Measurements from ENCODE around the gene TRIM2.

TRIM2 gene

DNA sequence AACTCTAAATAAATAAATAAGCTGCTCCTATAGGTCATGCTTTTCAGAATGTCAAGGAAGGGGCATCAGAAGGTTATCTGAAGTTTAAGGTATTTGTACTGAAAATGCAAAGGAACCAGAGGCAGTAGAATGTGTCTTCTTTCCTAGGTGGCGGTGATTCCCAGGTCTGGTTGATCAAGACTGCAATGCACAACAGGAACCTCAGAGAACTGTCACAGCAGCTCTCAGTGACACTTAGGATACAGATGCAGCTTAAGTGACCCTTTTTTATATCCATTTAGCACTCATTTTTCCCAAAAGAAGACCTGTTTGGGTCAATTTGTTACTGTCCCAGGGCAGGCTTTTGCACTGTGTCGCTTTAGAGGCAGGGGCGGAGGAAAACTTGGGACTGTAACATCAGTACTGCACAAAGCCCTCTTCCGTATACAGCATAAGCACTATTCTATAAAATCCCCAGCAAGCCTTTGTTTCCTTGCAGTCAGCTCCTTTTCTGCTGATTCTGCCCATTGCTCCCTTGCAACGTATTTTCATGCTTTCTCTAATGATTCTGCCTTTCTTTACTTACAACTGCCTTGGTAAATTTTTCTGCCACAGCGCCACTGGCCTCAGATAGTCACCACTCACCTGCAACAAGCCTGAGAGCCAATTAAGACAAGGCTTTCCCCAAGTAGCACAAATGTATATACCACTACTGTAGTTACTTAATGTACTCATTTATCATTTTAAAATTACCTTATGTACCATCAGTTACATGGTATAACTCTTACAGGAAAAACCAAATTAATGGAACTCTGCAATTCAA is 138.7 kb downstream of the TRIM2 start:
- no peak for DNase-seq

DNA sequence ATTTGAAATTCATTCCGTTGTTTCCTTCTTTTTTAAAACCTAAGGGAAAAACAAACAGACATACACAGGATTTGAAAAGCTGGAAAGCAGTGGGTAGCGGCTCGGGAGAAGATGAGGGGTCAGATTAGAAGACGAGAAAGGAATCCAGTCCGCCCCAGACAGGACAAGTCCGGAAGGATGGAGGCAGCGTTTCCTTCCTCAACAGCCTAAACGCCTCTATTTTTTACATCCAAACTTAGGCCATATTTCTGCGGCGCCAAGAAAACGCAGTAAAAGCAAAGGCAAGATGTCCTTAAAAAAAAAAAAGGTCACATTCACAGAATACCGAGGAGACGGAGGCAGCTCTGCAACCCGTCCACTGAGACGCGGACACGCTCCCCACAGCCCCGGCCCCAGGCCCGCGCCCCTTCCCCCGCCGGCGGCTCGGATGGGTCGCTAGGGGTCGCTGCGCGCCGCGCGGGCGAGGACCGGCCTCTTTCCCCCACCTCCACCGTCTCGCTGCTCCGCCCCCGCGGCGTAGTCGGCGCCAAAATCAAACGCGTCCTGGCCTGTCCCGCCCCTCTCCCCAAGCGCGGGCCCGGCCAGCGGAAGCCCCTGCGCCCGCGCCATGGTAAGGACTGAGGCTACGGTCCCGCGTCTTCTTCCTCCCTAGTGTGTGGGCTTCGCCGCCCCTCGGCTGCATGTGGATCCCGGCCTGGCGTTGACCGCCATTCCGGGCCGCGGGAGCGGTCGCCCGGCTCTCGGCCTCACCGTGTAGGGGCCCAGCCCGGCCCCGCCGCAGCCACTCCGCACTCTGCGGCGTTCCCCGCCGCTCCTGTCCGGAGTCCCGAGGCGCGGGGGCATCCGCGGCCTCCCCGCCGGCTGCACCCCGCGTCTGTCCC is 140.1 kb downstream of the TRIM2 start, which contains the start of gene MND1:
TSS of gene MND1 (plus strand) at position 558 of the 881 bp plus-strand sequence. CDS start at position 608, 50 bp downstream.
- DNase-seq = peak; percentile 15 to 59

DNA sequence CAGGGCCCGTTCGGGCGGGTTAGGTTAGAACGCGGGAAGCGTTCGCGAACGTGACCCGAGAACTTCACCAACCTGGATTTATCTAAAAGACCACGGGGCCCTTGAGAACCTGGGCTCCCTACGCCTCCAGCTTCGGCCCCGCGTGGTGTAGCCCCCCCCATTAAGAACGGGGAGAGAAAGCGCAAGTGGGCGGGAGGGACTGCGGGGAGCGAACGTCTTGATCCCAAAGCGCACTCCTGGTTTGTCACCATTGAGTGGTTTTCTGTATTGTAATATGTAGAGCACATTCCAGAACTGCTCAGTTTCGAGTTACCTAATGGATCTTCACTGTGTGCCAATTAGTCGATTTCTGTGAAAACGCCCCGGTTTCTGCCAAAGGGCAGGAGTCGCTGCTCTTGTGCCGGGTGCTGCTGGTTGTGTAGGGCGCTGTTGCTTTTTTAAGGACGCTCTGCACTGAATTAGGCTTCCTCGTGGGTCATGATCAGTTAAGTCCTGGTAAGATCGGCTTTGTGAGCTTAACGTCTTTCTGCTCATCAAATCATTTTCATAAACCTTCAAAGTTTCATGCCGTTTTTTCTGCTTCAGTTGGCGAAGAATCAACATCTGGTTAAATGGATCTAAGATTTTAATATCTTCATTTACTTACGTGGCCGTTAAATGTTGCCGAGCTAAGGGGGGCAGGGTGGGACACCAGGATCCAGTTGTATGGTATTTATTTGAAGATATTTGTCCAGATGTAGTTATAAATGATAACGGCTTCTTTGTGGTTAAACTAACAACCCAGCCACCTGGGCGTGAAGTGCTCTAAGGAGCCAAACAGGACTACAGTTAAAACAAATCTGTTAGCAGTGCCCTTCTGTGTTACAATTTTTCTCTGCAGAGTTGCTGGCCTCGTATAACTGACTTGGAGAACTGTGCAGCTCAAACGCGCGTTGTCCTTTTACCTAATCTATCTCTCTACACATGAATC is 141.1 kb downstream of the TRIM2 start:
- DNase-seq = peak; percentile 2 to 24

DNA sequence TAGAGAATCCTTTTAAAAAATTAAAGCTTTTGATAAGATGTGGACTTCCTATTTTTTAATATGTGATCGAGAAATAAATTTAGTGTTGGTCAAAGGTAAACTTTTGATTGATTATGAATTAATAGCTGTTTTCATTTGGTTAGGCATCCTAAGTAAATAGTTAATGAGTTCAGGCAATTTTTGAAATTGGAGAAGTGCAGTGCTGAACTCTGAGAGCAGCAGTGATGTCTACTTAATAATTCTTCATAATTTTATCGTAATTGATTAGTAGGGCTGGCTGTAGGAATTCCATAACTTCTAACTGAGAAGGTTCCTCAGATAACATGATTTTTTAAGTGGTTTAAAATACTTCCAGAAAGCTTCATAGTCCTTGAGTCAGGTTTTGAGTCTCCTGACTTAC is 141.8 kb downstream of the TRIM2 start:
- DNase-seq = no peak

DNA sequence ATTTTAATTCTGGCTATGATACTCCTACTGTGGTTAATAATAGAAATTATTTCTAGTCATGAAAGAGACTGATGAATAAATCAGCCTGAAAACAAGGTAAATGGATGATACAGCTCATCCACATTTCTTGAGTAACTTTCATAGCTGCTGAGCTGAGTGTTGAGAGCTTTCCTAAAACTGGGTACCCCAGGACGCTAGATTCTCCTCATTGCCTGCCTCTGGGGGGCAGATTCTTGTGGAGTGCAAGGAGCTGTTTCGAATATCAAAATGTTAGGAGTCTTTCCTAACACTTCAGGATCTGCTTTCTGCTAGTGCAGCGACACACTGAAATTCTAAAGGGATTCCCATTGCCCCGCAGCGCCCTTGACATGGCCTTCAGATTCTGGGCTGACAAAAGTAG is 142.3 kb downstream of the TRIM2 start:
- no peak for DNase-seq

DNA sequence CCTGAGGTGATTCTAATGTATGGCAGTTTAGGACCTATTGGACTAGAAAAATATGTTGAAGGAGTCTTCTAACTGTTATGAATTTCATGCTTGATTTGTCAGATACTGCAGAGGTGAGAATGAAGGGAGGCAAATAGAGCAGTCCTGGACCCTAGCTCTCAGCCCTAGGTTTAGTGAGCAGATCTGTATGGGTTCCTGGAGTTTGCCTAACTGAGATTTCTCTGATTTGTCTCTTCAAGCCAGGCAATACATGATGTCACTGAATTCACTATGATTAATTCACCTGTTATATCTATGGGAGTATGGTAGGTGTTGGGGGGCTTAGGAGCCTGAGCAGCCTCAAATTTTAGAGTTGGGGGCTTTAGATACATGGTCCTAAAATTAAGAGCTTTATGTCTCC is 142.9 kb downstream of the TRIM2 start:
- DNase-seq = no peak

DNA sequence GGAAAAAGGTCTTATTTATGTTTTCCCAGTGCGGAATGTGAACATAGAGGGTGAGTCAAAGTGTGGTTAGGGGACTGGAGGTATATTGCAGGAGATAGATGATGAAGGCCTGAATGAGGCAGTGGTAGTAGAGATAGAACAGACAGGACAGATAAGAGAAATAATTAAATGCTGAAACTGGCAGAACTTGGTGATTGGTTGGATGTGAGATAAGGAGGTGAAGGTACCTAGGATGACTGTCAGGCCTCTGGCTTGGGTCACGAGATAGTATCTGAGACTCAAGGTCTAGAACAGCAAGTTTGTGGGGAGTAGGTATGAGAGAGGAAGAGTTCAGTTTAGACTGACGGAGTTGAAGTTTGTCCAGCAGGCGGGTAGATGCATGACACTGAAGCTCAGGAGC is 143.8 kb downstream of the TRIM2 start:
- no peak for DNase-seq

DNA sequence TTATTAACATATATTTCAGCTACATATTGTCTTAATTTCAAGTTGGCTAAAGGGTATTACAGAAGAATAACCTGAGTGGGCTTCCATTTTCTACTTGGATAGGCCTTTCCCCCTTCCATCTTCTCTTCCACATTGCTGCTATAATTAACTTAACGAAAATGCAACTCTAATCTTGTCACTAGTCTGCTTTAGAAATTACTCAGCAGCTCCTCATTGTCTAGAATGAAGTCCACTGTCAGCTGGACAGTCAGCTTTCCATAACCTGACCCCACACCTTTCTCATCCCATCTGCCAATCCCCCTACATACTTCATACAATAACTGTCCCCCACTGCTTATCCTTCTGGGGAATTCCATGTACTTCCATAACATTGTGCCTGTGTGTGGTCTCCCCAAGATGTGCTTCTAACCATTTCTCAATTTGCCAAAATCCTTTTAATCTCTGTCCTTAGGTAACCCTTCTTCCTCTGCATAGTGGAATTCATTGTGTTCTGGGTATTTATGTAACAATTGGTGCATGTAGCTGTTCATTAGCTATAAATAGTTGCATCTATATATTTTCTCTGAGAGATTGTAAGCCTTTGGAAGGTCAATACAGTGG is 145.1 kb downstream of the TRIM2 start:
- no peak for DNase-seq

DNA sequence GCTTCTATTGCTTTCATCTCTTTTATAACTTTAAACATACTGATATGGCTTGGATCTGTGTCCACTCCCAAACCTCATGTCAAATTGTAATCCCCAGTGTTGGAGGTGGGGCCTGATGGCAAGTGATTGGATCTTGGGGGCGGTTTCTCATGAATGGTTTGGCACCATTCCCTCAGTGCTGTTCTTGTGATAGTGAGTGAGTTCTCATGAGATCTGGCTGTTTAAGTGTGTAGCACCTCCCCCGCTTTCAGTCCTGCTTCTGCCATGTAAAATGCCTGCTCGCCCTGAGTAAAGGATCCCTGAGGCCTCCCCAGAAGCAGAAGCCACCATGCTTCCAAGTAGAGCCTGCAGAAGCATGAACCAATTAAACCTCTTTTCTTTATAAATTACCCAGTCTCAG is 157.9 kb downstream of the TRIM2 start:
- DNase-seq = no peak

DNA sequence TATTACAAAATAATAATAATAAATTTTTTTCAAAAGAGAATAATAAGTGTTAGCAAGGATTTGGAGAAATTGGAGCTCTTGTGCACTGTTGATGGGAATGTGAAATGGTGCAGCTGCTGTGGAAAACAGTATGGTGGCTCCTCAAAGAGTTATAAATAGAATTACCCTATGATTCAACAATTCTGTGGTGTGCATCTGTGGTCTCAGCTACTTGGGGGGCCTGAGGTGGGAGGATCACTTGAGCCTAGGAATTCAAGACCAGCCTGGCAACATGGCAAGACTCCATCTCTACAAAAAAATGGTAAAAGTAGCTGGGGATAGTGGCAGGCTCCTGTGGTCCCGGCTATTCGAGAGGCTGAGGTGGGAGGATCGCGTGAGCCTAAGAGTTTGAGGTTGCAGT is 159.8 kb downstream of the TRIM2 start:
- DNase-seq = no peak

DNA sequence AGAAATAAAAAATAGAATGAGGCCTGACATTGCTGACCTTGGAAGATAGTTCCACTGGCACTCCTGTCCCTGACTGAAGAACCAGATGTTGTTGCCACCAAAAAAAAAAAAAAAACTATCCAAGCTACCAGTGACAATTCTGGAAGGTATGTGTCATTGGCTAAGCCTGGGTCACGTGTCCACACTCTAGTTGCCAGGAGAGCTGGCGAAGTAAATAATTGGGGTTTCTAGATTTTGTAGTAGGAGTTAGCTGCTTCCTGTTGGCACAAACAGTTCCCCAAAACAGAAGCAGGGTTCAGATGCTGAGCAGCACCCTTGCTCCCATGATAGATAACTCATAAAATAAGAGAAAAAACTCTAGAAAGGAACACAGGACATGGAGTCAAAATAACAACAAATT is 160.8 kb downstream of the TRIM2 start:
- no peak for DNase-seq

DNA sequence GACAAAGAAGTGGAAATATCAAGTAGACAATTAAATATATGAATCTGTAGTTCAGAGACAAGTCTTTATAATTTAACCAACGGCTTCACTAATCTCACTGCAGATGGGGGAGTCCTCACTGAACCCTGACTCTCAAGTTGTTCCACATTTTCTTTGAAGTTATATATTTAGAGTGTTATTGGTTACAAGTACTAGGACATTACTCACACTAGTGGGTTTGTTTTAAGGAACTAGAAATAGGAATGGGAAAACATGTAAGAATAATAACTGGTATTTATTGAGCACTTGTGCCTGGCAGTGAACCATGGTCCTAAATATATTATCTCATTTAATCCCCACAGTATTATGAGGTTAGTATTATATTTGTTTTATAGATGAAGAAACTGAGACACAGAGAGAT is 162.2 kb downstream of the TRIM2 start:
- DNase-seq = no peak

DNA sequence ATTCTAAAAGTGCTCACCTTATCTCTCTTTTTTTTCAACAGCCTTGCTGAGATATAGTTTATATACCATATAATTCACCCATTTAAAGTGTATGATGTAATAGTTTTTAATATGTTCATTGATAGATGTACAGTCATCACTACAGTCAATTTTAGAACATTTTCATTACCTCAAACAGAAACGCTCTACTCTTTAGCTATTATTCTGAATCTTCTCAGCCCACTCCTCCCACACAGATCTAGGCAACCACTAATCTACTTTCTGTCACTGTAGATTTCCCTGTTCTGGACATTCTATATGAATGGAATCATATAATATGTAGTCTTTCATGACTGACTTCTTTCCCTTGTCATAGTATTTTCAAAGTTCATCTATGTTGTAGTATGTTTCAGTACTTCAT is 162.8 kb downstream of the TRIM2 start:
- DNase-seq = no peak

DNA sequence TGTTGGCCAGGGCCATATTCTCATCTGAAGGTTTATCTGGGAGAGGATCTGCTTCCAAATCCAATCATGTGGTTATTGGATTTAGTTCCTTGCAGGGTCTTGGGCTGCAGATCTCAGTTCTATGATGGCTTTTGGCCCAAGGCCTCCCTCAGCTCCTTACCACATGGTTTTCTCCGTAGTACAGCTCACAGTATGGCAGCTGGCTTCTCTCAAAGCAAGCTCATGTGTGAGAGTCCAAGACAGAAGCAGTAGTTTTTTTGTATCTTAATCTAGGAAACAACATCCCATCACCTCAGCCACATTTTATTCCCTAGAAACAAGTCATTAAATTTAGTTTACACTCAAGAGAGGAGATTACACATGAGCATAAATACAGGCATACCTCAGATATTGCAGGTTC is 164.8 kb downstream of the TRIM2 start:
- DNase-seq = no peak

DNA sequence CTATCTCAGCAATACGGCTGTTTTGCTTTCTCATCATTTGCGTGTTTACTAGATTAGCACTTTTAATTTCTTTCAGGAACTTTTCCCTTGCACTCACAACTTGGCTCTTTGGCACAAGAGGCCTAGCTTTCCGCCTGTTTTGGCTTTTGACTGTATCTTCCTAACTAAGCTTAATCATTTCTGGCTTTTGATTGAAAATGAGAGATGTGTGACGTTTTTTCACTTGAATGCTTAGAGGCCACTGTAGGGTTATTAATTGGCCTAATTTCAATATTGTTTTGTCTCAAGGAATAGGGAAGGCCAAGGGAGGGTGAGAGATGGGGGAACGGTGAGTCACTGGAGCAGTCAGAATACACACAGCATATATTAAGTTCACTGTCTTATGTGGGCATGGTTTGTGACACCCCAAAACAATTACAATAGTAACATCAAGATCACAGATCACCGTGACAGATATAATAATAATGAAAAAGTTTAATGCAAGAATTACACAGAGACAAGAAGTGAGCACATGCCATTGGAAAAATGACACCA is 167.5 kb downstream of the TRIM2 start:
- DNase-seq = no peak

DNA sequence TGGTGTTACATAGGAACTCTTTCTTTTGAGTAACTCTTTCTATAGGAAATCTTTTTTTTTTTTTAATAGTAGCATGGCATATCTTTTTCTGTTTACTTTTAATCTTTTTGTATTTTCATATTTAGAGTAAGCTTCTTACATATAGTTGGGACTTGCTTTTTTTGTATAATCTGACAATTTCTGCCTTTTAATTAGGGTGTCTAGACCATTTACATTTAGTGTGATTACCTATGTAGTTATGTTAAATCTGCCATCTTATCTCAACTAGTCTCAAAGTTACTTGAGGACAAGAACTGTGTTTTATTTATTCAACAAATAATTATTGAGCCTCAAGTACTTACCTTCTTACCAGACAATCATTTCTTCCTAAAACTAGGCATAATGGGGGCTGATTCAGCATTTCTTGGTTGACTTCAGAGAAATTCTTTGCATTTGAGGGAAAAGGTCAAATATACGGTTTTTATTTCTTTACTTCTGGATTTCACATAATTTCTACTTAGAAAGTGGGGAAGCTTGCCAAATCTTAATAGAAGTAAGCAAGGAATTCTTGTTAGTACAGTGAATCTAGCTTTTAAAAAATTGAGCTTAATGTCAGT is 168.8 kb downstream of the TRIM2 start:
- no peak for DNase-seq

DNA sequence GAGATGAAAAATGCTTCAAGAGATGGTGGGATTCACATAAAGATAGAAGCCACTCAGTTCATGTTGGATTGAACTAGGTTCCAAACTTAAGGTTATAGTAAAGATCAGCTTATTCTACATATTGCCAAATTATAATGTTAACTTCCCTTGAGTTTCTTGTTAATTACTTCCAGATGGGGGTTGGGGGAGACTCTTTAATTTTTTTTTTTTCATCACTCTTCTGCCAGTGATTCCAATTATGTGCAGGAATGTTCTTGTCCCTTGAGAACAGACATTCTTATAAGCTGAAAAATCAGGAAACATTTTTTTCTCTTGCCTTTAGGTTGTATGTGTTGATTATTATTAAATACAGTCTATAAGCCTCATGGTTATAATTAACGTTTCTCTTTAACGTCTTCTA is 170.2 kb downstream of the TRIM2 start:
- no peak for DNase-seq

DNA sequence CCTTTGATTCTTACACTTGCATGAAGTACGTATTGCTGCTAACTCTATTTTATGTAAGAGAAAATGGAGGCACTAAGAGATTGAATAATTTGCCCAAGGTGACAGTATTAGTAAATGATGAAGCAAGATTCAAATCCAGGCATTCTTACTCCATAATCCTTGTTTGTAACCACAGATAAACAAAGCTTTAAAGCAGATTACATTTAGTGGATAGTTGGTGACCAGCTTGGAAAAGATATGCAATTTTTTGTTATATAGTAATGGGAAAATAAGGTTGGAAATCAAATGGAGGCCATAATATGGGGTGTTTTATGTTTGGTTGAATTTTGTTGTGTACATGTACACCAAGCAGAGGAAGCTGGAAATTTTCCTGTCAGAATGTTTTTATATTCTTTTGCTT is 171.1 kb downstream of the TRIM2 start:
- no peak for DNase-seq

DNA sequence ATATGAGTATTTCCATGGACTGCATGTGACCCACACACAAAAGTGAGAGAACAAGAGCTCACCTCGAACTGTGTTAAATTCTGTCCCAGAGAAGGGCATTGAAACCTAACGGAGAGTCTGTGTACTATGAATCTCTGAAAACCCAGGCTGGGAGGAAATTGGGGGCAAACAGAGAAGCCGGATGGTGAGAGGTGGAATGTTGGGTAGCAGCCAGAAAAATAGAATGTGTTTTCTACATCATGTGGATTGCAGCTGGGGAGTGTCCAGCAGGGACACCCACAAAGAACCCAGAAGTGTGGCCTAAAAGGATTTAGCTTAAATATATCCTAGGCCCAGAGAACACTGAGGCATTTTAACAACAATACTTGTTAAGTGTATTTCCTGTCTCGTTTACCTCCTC is 178.9 kb downstream of the TRIM2 start:
- no peak for DNase-seq

DNA sequence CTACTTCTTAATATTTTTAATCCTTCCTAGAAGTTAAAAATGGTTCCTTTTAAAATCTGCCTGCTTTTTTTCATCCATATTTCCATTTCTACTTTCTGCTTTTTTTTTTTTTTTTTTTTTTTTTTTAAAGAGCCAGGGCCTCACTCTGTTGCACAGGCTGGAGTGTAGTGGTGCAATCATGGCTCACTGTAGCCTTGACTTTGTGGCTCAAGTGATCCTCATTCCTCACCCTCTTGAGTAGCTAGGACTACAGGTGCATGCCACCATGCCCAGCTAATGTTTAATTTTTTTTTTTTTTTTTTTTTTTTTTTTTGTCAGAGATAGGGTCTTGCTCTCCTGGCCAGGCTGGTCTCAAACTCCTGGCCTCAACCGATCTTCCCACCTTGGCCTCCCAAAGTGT is 179.9 kb downstream of the TRIM2 start:
- no peak for DNase-seq

DNA sequence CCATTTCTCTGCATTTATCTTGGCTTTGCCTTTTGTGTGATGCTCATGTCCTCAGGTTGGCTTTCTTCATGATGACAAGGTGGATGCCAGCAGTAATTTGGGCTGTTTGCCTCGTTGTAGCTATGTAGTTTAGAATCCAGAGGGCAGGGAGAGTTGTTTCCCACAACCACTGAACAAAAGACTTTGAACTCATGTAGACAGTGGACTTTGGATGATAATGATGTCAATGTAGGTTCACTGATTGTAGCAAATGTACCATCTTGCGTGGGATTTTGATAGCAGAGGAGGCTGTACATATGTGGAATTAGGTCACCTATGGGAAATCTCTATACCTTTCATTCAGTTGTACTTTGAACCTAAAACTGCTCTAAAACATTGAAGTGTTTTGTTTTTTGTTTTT is 181.5 kb downstream of the TRIM2 start:
- DNase-seq = no peak

DNA sequence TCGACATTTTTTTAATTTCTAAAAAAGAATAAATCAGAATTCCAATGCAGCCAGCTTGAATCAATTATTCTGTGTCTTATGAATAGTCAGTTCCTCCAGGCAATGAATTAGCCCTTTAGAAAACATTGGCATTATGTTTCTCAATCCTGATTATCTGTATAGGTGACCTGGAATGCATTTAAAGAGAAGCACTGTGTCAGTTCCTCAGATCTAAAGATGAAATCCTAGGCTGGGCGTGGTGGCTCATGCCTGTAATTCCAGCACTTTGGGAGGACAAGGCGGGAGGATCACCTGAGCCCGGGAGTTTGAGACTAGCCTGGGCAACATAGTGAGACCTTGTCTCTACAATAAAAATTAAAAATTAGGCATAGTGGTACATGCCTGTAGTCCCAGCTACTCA is 183.7 kb downstream of the TRIM2 start:
- no peak for DNase-seq
